Neuronal stem cell (in vitro differentiated cells): ENCODE data around the gene ZNF436.
A peak's percentile ranks its signal among the peaks of the same experiment; 100 is the strongest.

Experiments
- DNase-seq: peaks from one replicate; pipeline ENCODE4 v3.0.0-alpha.2; 2013; ENCODE audit warnings: low spot score
- H2AFZ ChIP-seq: one replicate; pipeline ENCODE4 v1.6.1; 2013; ENCODE audit warnings: mild to moderate bottlenecking, low read length, inconsistent platforms
- H2AK5ac ChIP-seq: 2 replicates; pipeline ENCODE4 v1.6.1; 2013; ENCODE audit warnings: low read depth, mild to moderate bottlenecking, inconsistent platforms, low read length, moderate library complexity, mixed read lengths
- H2BK120ac ChIP-seq: 2 replicates; pipeline ENCODE4 v1.6.1; 2013; ENCODE audit warnings: low read depth, mild to moderate bottlenecking, inconsistent platforms, low read length, moderate library complexity, mixed read lengths
- H2BK12ac ChIP-seq: one replicate; pipeline ENCODE4 v1.6.1; 2013; ENCODE audit warnings: low read length, inconsistent platforms
- H2BK15ac ChIP-seq: 2 replicates; pipeline ENCODE4 v1.6.1; 2013; ENCODE audit warnings: mild to moderate bottlenecking, low read length, inconsistent platforms, mixed read lengths
- H2BK5ac ChIP-seq: one replicate; pipeline ENCODE4 v1.6.1; 2013; ENCODE audit warnings: inconsistent platforms, mild to moderate bottlenecking, low read length, moderate library complexity
- H3K14ac ChIP-seq: one replicate; pipeline ENCODE4 v1.6.1; 2013; ENCODE audit warnings: low read length, inconsistent platforms
- H3K18ac ChIP-seq: 2 replicates; pipeline ENCODE4 v1.6.1; 2013; ENCODE audit warnings: low read length, inconsistent platforms
- H3K23ac ChIP-seq: 2 replicates; pipeline ENCODE4 v1.6.1; 2013; ENCODE audit warnings: low read depth, mild to moderate bottlenecking, mixed read lengths, low read length, inconsistent platforms; ENCODE audit not compliant: poor library complexity
- H3K27ac ChIP-seq: replicated peaks from 3 replicates; pipeline ENCODE4 v1.5.1; 2013; ENCODE audit warnings: low read length, inconsistent platforms
- H3K27me3 ChIP-seq, 3 experiments: 2 replicates each; pipeline ENCODE4 v1.6.1; 2013; ENCODE audit warnings: low read length in 3 of 3, mild to moderate bottlenecking in 2 of 3, inconsistent platforms in 1 of 3, low read depth in 1 of 3, mixed read lengths in 1 of 3, moderate library complexity in 1 of 3; ENCODE audit not compliant: control insufficient read depth in 3 of 3, insufficient read depth in 3 of 3
- H3K36me3 ChIP-seq, 2 donors: replicated peaks in 1 of 2; 2 replicates each; pipeline ENCODE4 v1.6.1; 2013; ENCODE audit warnings: low read length in 2 of 2; ENCODE audit not compliant: control insufficient read depth in 2 of 2, insufficient read depth in 2 of 2
- H3K4ac ChIP-seq: 2 replicates; pipeline ENCODE4 v1.6.1; 2013; ENCODE audit warnings: inconsistent platforms, mild to moderate bottlenecking, low read length, moderate library complexity
- H3K4me1 ChIP-seq, 2 donors: 1 replicate in 1 of 2; 2 replicates in 1 of 2; pipeline ENCODE4 v1.6.1; 2013; ENCODE audit warnings: low read length in 2 of 2, low read depth in 1 of 2; ENCODE audit not compliant: control insufficient read depth in 2 of 2, insufficient read depth in 1 of 2
- H3K4me2 ChIP-seq: one replicate; pipeline ENCODE4 v1.6.1; 2013; ENCODE audit warnings: mild to moderate bottlenecking, low read length, inconsistent platforms; ENCODE audit not compliant: insufficient read depth, poor library complexity, severe bottlenecking
- H3K4me3 ChIP-seq, 2 donors: 2 replicates each; pipeline ENCODE4 v1.5.1; 2013; ENCODE audit warnings: low read length in 2 of 2, mild to moderate bottlenecking in 2 of 2, inconsistent platforms in 1 of 2, moderate library complexity in 1 of 2
- H3K79me1 ChIP-seq: one replicate; pipeline ENCODE4 v1.6.1; 2013; ENCODE audit warnings: low read depth, mild to moderate bottlenecking, inconsistent platforms, low read length, moderate library complexity
- H3K9ac ChIP-seq: one replicate; pipeline ENCODE4 v1.6.1; 2013; ENCODE audit warnings: mild to moderate bottlenecking, low read depth, low read length, inconsistent platforms; ENCODE audit not compliant: poor library complexity
- H3K9me3 ChIP-seq, 2 donors: replicated peaks in 1 of 2; 2 replicates each; pipeline versions ENCODE3 to v1.6.1; 2013; ENCODE audit warnings: low read length in 2 of 2, mild to moderate bottlenecking in 2 of 2, inconsistent platforms in 1 of 2, low read depth in 1 of 2, mixed read lengths in 1 of 2, moderate library complexity in 1 of 2; ENCODE audit not compliant: control insufficient read depth in 2 of 2, insufficient read depth in 1 of 2
- H4K8ac ChIP-seq: one replicate; pipeline ENCODE4 v1.6.1; 2013; ENCODE audit warnings: low read depth, mild to moderate bottlenecking, inconsistent platforms, low read length, moderate library complexity
- H4K91ac ChIP-seq: one replicate; pipeline ENCODE4 v1.6.1; 2013; ENCODE audit warnings: low read length, low read depth, mild to moderate bottlenecking, inconsistent platforms; ENCODE audit not compliant: poor library complexity
- WGBS, 2 donors: extraction: QIAGEN DNeasy Blood & Tissue Kit; methylation state at CpG; one replicate each; pipeline ENCODE4 v1.1.7; 2013; ENCODE audit warnings: missing lambda C conversion rate in 2 of 2, mixed read lengths in 1 of 2; ENCODE audit not compliant: insufficient read length in 2 of 2, insufficient replicate concordance in 1 of 2; ENCODE audit errors: extremely low coverage in 2 of 2; 5-methylcytosine and 5-hydroxymethylcytosine counted together

The ZNF436 gene

DNA sequence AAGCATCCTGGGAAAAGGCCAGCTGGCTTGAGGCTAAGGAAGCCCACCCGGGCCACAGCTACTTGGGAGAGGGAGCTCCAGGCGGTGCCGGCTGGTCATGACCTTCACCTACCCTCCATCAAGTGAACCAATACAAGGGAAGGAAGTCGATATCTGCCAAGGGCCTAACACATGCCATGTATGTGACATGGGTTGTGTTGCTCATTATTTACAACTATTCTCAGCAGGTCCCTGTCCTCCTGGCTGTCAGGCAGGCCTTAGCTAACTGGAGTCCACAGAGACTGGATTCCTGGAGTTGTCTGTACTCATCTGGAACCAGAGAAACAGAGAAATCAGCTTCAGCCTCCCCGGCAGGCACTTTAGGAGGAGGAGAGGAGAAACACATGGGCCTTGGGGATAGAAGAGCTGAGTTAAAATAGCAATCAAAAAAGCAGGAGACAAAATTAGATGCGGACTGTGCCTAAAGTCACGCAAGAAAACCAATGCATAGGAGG lies 39.2 kb upstream of the ZNF436 start:
- H3K4ac ChIP-seq: no peak overlapping the region
- peak overlapping the region in 1 of 2 donors; percentile 9 for H3K4me3 ChIP-seq
- H3K4me1 ChIP-seq: peaks cover 3 to 4% of the 10 kb centered on the region in 2 donors
- no peak overlapping the region for H3K9ac ChIP-seq
- no peak overlapping the region for H3K4me2 ChIP-seq
- H2AFZ ChIP-seq: no peak overlapping the region
- H2BK120ac ChIP-seq: no peak overlapping the region
- no peaks in the 10 kb centered on the region for H3K36me3 ChIP-seq
- no CpG with 5 or more reads among the region's 7 CpGs for WGBS, 2 donors
- no peak overlapping the region for H2AK5ac ChIP-seq
- no peak overlapping the region for H3K27ac ChIP-seq
- H2BK15ac ChIP-seq: no peak overlapping the region
- H3K79me1 ChIP-seq: no peaks in the 10 kb centered on the region
- H3K27me3 ChIP-seq: peaks cover 0 to 2% (median 0%) of the 10 kb centered on the region in 3 experiments
- no peak overlapping the region for H4K8ac ChIP-seq
- H2BK5ac ChIP-seq: peak overlapping the region; percentile 42
- H3K18ac ChIP-seq: no peak overlapping the region
- H3K9me3 ChIP-seq: no peaks in the 10 kb centered on the region
- H2BK12ac ChIP-seq: no peak overlapping the region
- no peak overlapping the region for H3K23ac ChIP-seq
- H4K91ac ChIP-seq: no peak overlapping the region
- DNase-seq: no peak
- no peak overlapping the region for H3K14ac ChIP-seq

DNA sequence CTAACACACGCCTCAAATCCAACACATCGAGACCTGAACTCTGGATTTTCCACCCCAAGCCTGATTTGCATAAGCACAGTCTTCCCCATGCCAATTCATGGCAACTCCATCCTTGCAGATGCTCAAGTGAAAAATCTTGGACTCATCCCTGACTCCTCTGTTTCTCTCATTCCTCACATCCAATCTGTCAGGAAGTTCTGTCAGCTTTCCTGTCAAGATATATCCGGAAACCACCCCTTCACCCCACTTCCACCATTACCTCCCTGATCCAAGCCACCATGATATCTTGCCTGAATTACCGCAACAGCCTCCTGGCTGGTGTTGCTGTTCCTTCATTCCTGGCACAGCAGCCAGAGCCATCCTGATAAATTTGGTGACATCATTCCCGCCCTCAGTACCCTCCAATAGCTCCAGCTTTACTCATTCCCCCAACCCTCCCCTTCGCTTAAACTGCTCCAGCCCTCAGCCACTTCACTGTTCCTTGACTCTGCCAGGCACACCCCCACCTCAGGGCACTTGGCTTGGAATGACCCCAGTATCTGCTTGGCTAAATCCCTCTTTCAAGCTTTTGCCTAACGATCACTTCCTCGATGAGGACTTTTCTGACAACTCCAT lies 37.5 kb upstream of the ZNF436 start:
- no peaks in the 10 kb centered on the region for H3K36me3 ChIP-seq
- peaks cover 7 to 12% of the 10 kb centered on the region in 2 donors for H3K4me1 ChIP-seq
- no peaks in the 10 kb centered on the region for H3K9me3 ChIP-seq
- no peak overlapping the region for H2AK5ac ChIP-seq
- H3K4ac ChIP-seq: no peak overlapping the region
- H2BK5ac ChIP-seq: no peak overlapping the region
- no peak overlapping the region for H3K4me3 ChIP-seq
- H2BK15ac ChIP-seq: no peak overlapping the region
- DNase-seq: no peak
- no peak overlapping the region for H3K14ac ChIP-seq
- H3K23ac ChIP-seq: no peak overlapping the region
- H3K27ac ChIP-seq: no peak overlapping the region
- no peak overlapping the region for H2AFZ ChIP-seq
- H3K9ac ChIP-seq: no peak overlapping the region
- no CpG with 5 or more reads among the region's 8 CpGs for WGBS, 2 donors
- peaks cover 0 to 2% (median 0%) of the 10 kb centered on the region in 3 experiments for H3K27me3 ChIP-seq
- no peak overlapping the region for H4K91ac ChIP-seq
- H4K8ac ChIP-seq: no peak overlapping the region
- H2BK12ac ChIP-seq: no peak overlapping the region
- no peaks in the 10 kb centered on the region for H3K79me1 ChIP-seq
- no peak overlapping the region for H2BK120ac ChIP-seq
- H3K4me2 ChIP-seq: no peak overlapping the region
- H3K18ac ChIP-seq: no peak overlapping the region

- no peak overlapping the region for H3K14ac ChIP-seq
These were observed 36.3 kb upstream of the ZNF436 start for GRCh38 chr1:23405946-23406345.

DNA sequence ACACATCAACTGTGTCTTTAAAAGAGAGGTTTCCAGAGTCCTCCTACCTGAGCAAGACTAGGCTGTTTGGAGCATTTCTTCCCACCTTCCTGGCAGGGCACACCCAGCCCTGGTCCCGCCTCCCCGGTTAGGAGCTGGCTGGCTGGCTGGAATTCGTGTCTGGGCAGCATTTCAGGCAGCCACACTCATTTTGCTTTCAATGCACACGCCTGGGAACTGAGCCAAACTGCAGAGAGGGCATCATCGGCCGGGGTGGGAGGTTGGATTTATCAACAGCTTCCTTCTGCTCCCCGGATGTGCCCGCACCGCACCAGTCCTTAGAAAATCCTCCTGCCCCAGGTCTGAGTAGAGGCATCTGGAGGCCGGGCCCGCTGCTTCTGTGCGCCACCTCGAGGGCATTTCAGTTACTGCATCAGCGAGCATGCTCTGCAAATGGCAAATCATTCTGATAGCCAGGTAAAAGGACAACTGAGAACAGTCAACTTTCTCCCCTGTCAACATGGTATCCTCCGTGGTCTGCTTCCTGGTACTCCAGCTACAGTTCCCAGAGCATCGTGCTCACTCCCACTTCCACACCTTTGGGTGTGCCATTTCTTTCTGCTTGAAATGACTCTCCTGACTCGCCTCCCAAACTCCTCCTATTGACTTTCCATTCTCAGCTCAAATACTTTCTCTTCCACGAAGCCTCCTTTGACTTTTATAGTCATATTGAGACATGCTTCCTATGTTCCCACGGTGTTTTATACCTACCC lies 34.3 kb upstream of the ZNF436 start:
- Histone ChIP-seq H2AFZ (peak overlapping the region; percentile 89), H3K79me1 (no peaks in the 10 kb centered on the region), H3K18ac (peak overlapping the region; percentile 74), H3K27me3 (peaks cover 0 to 2% (median 0%) of the 10 kb centered on the region in 3 experiments), H2AK5ac (no peak overlapping the region), H3K9ac (peak overlapping the region; percentile 26), H2BK15ac (no peak overlapping the region), H3K14ac (no peak overlapping the region), H4K8ac (no peak overlapping the region), H2BK12ac (no peak overlapping the region), H3K4ac (no peak overlapping the region), H3K4me3 (peak overlapping the region in 1 of 2 donors; percentile 15), H3K4me2 (no peak overlapping the region), H3K9me3 (no peaks in the 10 kb centered on the region), H3K36me3 (no peaks in the 10 kb centered on the region), H3K23ac (no peak overlapping the region), H2BK5ac (no peak overlapping the region), H3K27ac (no peak overlapping the region), H2BK120ac (no peak overlapping the region), H3K4me1 (peaks cover 7 to 8% of the 10 kb centered on the region in 2 donors), H4K91ac (no peak overlapping the region)
- DNase-seq: peak; percentile 81
- WGBS, 2 donors: no CpG with 5 or more reads among the region's 19 CpGs

More at GRCh38 chr1:23405946-23406345, 36.3 kb upstream of the ZNF436 start:
- no peak overlapping the region for H2BK120ac ChIP-seq
- no peak overlapping the region for H3K18ac ChIP-seq
- H4K91ac ChIP-seq: no peak overlapping the region
- H2BK5ac ChIP-seq: no peak overlapping the region
- no peak overlapping the region for H2BK12ac ChIP-seq
- H3K4me2 ChIP-seq: no peak overlapping the region
- H3K36me3 ChIP-seq: no peaks in the 10 kb centered on the region
- no peak overlapping the region for H3K23ac ChIP-seq
- WGBS, 2 donors: no CpG with 5 or more reads among the region's 3 CpGs
- no peak overlapping the region for H4K8ac ChIP-seq
- H3K4me1 ChIP-seq: peaks cover 7 to 8% of the 10 kb centered on the region in 2 donors
- H3K9ac ChIP-seq: no peak overlapping the region
- no peak overlapping the region for H3K4me3 ChIP-seq
- H3K27ac ChIP-seq: no peak overlapping the region
- peaks cover 0 to 3% (median 0%) of the 10 kb centered on the region in 3 experiments for H3K27me3 ChIP-seq
- no peaks in the 10 kb centered on the region for H3K9me3 ChIP-seq
- H3K4ac ChIP-seq: no peak overlapping the region
- H3K79me1 ChIP-seq: no peaks in the 10 kb centered on the region
- H2BK15ac ChIP-seq: no peak overlapping the region
- H2AK5ac ChIP-seq: no peak overlapping the region
- no peak for DNase-seq
- H2AFZ ChIP-seq: no peak overlapping the region
